Prostate gland (tissue), 2 donors: ENCODE measurements around the gene DNAJB14.

Source experiments
- POLR2AphosphoS5 ChIP-seq: sonication (generic); formaldehyde crosslinking; IDR thresholded peaks from one replicate; pipeline ENCODE4 v1.6.1; 2017; ENCODE audit warnings: antibody characterized with exemption
- TF ChIP-seq, protein P1 (sequence below), 4 experiments: fragments of 200-600 bp in 2 of 4; fragments of 450-650 bp in 2 of 4; sonication (generic) in 2 of 4; IDR thresholded peaks; 1 replicate in 3 of 4; 2 replicates in 1 of 4; pipeline ENCODE4 v1.5.1; 2016 to 2019; ENCODE audit warnings: antibody characterized with exemption in 4 of 4, mild to moderate bottlenecking in 2 of 4, moderate library complexity in 2 of 4

DNA sequence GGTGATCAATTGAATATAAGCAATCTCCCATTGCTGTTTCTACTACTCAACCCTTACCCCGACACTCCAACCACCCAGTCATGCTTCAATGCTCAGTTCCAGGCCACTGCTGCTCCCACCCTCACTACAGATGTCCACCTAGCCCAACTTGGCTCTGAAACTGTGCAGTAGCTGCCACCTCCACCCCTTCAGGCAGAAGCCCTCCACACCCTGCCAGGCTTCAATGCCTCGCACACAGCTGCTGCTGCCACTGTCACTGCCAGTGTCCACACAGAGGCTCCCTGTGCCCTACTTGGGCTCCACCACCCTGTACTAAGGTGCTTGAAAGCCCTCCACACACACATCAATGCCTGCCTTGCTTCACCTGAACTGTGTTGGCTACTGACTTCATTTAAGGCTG lies 86.8 kb downstream of the DNAJB14 start:
- TF ChIP-seq, protein P1, sequence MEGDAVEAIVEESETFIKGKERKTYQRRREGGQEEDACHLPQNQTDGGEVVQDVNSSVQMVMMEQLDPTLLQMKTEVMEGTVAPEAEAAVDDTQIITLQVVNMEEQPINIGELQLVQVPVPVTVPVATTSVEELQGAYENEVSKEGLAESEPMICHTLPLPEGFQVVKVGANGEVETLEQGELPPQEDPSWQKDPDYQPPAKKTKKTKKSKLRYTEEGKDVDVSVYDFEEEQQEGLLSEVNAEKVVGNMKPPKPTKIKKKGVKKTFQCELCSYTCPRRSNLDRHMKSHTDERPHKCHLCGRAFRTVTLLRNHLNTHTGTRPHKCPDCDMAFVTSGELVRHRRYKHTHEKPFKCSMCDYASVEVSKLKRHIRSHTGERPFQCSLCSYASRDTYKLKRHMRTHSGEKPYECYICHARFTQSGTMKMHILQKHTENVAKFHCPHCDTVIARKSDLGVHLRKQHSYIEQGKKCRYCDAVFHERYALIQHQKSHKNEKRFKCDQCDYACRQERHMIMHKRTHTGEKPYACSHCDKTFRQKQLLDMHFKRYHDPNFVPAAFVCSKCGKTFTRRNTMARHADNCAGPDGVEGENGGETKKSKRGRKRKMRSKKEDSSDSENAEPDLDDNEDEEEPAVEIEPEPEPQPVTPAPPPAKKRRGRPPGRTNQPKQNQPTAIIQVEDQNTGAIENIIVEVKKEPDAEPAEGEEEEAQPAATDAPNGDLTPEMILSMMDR (IDR thresholded peaks at IDR 0.05) = no peak
- TF ChIP-seq POLR2AphosphoS5 = no peak
